EL (cell line): Measurements from ENCODE around the gene RNF167.
A peak's percentile ranks its signal among the peaks of the same experiment; 100 is the strongest.
"Not testable (repeated sequence)": the region's sequence is repeated elsewhere in the genome, so short reads cannot be mapped to it uniquely, and the experiment has no call there.

Source experiments
- DNase-seq: peaks from one replicate; pipeline ENCODE4 v3.0.0-alpha.2; 2016

RNF167 gene

DNA sequence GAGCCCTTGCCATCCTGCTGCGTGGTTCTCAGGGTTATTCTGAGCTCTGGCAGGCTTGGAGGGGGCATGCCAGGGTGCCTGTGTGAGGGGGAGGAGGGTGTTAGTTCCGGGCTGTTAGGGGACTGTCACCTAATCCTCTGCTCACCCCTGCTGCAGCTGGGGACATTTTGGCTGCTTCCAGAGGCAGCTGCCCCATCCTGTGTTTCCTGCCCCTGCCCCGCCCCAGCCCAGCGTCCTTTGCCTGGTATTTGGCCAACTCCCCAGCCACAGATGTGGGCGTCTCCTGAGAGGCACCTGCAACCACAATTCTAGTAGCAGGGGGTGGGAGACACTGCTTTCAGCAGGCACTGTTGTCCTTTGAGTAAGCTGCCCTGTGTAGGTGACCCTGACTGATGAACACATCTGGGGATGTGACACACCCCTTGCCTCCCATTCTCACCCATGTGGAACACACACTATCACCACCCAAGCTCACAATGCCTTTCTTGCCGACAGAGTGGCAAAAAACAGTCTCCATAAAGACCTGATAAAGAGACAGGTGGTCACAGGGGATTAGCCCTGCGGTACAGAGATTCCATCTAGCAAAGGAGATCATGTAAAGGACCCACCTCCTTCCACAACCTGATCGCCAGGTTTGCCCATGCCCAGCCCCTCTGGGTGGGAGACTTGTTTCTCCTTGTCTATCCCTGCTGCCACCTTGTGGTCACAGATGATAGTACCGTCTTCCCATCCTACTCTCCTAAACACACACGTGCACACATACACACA, 36.8 kb upstream of the RNF167 start, which contains the start of gene CHRNE:
TSS of gene CHRNE (minus strand) at position 48 of the 768 bp plus-strand sequence. CDS start at position 13, 35 bp downstream.
- peak; percentile 72 for DNase-seq

DNA sequence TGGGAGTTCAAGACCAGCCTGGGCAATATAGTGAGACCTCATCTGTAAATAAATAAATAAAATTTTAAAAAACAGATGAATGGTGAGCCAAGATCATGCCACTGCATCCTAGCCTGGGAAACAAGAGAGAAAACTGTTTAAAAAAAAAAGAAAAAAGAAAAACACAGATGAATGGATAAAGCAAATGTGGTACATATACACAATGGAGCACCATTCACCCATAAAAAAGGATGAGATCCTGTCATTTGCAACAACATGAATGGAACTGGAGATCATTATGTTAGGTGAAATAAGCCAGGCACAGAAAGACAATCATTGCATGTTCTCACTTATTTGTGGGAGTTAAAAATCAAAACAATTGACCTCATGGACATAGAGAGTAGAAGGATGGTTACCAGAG, 33.4 kb upstream of the RNF167 start:
- not testable (repeated sequence) for DNase-seq

DNA sequence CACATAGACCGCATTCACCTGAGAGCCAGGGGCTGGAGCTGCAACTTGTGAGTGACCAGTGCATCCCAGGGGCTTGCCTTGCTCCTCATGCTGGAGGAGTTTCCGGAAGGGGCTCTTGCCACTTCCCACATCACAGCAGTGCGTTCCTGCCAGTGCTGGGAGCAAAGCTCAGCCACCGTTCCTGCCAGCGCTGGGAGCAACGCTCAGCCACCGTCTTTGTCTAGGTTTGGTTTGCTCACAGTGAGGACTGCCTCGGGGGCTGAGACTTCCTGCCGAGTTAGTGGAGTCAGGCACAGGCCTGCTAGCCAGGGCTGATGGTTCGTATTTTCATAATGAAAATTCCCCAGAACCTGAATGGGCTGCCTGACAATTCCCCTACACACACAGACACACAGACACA, 31.8 kb upstream of the RNF167 start:
- peak; percentile 52 for DNase-seq

DNA sequence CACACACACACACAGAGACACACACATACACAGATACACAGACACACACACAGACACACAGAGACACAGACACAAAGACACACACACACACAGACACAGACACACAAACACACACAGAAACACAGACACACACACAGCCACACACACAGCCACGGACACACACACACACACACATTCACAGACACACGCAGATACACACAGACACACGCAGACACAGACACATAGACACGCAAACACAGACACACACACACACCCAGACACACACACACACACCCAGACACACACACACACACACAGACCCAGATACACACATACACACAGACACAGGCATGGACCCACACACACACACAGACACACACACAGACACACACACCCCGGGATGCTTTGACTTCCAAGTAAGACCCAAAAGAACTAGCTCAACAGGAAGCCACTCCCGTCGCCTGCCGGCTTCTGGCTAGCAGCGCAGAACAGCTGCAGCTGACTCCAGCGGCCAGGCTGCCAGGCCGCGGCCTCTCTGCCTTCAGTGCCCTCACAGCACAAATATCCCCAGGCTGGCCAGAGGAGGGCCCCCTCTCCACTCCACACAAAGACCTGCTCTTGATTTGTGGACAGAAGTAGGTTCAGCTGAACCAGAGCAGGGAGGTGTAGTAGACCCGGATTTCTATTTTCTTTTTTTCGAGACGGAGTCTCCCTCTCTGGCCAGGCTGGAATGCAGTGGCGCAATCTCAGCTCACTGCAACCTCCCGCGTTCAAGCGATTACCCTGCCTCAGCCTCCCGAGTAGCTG, 31.2 kb upstream of the RNF167 start:
- peak; percentile 95 for DNase-seq

DNA sequence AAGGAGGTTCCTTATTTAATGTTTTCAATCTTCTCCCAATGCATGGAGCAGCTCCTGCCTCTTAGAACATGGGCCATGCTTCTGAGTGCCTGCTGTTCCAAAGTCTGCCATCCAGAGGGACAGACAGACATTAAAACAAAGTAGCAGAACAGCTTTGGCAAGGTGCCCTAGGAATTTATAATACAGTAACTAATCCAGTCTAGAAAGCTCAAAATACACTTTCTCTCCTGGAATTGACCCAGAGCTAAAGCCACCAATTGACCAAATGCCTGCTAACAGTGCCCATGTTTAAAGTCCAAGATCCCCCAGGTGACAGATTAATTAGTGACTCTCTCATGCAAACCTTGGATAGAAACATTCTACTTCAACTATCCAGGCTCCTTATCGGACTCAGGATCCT, 26.1 kb upstream of the RNF167 start:
- DNase-seq, result peak; percentile 29

DNA sequence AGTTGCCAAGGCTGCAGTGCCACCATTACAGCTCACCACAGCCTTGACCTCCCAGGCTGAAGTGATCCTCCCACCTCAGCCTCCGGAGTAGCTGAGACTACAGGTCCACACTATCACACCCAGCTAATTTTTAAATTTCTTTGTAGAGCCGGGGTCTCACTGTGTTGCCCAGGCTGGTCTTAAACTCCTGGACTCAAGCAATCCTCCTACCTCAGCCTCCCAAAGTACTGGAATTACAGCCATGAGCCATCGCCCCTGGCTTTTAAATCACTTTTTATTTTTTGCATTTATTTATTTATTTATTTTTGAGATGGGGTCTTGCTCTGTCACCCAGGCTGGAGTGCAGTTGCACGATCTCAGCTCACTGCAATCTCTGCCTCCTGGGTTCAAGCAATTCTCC, 25.5 kb upstream of the RNF167 start:
- not testable (repeated sequence) for DNase-seq

DNA sequence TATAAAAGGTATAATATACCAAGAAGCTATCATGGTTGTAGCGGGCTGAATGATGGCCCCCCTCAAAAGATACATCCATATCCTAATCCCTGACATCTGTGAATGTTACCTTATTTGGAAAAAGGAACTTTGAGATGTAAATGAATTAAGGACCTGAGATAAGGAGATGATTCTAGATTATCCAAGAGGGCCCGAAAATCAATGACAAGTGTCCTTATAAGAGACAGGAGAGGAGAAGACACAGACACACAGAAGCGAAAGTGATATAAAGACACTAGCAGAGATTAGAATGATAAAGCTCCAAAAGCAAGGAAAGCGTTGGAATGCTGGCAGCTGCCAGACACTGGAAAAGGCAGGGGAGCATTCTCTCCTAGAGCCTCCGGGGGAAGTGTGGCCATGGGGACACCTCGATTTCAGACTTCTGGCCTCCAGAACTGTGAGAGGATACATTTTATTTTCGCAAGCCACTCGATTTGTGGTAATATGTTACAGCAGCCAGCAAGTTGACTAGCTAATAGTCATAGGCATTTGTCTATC, 20.5 kb upstream of the RNF167 start:
- DNase-seq, result no peak

DNA sequence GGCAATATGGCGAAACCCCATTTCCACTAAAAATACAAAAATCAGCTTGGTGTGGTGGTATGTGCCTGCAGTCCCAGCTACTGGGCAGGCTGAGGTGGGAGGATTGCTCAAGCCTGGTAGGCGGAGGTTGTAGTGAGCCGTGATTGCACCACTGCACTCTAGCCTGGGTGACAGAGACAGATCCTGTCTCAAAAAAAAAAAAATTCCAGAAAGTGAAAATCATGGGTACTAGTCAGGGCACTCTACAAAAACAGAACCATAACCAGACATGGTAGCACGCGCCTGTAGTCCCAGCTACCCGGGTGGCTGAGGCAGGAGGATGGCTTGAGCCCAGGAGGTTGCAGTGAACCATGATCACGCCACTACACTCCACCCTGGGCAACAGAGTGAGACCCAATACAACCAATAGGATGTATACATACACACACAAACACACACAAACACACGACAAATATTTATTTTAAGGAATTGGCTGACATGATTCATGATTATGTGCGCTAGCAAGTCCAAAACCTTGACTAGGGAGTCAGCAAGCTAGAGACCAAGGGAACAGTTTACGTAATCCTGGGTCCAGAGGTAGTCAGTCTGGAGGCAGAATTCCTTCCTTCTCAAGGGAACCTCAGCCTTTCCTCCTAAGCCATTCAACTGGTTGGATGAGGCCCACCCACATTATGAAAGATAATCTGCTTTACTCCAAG, 19.6 kb upstream of the RNF167 start:
- peak; percentile 28 for DNase-seq

DNA sequence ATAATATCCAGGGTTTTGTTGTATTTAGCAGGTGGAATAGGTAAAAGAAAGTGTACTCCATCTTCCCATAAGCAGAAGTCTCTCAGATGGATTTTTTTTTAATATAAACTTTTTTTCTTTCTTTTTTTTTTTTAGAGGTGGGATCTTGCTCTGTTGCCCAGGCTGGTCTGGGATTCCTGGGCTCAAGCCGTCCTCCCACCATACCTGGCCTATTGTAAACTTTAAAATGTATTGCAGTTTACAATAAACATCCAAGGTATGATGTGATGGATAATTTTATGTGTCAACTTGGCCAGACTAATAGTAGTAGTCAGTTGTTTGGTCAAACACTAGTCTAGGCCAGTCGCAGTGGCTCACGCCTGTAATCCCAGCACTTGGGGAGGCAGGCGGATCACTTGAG, 18.7 kb upstream of the RNF167 start:
- DNase-seq, result no peak

DNA sequence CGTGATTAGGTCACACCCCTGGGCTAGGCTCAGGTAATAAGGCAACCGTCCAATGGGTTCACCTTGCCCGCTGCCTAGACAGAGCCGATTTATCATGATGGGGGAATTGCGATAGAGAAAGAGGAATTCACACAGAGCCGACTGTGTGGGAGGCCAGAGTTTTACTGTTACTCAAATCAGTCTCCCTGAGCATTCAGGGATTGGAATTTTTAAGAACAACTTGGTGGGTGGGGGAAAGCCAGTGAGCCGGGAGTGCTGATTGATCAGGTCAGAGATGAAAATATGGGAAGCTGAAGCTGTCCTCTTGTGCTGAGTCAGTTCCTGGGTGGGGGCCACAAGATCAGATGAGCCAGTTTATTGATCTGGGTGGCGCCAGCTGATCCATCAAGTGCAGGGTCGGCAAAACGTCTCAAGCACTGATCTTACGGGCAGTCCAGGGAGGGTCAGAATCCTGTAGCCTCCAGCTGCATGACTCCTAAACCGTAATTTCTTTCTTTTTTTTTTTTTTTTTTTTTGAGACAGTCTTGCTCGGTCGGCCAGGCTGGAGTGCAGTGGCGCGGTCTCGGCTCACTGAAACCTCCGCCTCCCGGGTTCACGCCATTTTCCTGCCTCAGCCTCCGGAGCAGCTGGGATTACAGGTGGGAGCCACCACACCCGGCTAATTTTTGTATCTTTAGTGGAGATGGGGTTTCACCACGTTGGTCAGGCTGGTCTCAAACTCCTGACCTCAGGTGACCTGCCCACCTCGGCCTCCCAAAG, 13.3 kb upstream of the RNF167 start:
- not testable (repeated sequence) for DNase-seq

DNA sequence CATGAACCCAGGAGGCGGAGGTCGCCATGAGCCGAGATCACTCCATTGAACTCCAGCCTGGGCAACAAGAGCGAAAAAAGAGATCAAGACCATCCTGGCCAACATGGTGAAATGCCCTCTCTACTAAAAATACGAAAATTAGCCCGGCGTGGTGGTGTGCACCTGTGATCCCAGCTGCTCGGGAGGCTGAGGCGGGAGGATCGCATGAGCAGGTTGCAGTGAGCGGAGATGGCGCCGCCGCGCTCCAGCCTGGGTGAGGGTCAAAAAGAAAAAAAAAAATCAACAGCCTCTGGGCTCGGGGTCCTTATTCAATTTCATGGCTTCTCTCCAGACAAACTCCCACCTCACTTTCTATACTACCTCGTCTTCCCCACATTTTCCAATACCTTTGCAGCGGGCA, 11.2 kb upstream of the RNF167 start:
- no peak for DNase-seq

DNA sequence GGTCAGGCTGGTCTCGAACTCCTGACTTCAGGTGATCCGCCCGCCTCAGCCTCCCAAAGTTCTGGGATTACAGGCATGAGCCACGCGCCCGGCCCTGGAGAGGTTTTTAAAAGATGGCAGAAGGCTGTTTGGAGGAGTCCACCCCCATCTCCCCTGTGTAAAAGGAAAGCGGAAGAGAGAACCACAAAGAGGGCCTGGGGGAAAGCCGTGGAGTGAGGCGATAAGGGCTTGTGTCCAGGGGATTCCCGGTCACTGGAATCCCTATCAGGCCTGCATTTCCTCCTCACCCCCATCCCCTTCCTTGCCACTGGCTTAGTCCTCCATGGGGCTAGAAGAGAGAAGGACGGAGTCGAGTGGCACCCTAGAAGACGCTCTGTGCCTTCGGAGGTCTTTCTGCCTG, 8.1 kb upstream of the RNF167 start, which contains the start of gene GP1BA:
TSS of gene GP1BA (plus strand) at position 315 of the 400 bp plus-strand sequence. CDS start 328 bp downstream, outside the sequence.
- DNase-seq, result no peak

DNA sequence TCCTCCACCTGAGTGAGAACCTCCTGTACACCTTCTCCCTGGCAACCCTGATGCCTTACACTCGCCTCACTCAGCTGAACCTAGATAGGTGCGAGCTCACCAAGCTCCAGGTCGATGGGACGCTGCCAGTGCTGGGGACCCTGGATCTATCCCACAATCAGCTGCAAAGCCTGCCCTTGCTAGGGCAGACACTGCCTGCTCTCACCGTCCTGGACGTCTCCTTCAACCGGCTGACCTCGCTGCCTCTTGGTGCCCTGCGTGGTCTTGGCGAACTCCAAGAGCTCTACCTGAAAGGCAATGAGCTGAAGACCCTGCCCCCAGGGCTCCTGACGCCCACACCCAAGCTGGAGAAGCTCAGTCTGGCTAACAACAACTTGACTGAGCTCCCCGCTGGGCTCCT, 7.3 kb upstream of the RNF167 start:
- no peak for DNase-seq

DNA sequence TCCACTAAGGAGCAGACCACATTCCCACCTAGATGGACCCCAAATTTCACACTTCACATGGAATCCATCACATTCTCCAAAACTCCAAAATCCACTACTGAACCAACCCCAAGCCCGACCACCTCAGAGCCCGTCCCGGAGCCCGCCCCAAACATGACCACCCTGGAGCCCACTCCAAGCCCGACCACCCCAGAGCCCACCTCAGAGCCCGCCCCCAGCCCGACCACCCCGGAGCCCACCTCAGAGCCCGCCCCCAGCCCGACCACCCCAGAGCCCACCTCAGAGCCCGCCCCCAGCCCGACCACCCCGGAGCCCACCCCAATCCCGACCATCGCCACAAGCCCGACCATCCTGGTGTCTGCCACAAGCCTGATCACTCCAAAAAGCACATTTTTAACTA, 6.4 kb upstream of the RNF167 start:
- no peak for DNase-seq

DNA sequence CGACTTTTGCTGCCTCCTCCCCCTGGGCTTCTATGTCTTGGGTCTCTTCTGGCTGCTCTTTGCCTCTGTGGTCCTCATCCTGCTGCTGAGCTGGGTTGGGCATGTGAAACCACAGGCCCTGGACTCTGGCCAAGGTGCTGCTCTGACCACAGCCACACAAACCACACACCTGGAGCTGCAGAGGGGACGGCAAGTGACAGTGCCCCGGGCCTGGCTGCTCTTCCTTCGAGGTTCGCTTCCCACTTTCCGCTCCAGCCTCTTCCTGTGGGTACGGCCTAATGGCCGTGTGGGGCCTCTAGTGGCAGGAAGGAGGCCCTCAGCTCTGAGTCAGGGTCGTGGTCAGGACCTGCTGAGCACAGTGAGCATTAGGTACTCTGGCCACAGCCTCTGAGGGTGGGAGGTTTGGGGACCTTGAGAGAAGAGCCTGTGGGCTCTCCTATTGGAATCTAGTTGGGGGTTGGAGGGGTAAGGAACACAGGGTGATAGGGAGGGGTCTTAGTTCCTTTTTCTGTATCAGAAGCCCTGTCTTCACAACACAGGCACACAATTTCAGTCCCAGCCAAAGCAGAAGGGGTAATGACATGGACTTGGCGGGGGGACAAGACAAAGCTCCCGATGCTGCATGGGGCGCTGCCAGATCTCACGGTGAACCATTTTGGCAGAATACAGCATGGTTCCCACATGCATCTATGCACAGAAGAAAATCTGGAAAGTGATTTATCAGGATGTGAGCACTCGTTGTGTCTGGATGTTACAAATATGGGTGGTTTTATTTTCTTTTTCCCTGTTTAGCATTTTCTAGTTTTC, 5.7 kb upstream of the RNF167 start:
- peak; percentile 58 for DNase-seq

DNA sequence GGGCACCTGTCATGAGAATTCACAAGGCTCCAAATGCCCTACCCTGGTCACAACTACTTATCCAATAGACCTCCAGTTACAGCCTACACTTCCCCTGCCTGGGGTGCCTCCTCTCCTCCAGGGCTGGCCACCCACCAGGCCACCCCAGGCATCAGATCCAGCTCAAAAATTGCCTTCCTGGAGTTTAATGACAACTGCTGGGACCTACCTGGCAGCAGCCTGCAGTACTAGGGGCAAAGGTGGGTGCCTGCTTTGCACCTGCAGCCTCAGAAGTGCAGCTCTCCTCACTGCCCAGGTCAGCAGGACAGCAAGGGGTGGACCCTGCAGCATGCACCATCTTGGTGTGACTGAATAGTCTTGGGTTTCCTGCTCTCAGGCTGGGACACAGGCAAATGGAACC, 4.4 kb upstream of the RNF167 start:
- no peak for DNase-seq

DNA sequence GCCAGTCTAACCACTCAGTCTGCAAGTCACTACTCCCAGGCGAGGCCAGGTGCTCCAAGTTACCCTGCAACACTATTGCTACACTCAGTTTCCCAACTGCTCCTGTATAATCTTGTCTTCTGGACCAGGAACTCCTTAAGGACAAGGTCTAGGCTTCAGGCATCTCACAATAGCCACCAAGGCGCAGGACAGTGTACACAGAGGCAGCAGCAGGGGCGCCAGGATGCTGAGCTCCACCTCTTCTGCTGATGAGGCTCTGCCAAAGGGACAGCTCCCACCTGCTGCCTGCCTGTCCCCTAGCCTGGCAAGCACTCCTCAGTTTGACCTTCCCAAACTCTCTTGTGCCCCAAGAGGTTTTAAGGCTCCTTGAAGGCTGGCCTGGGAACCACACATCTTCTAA, 3.6 kb upstream of the RNF167 start:
- no peak for DNase-seq

DNA sequence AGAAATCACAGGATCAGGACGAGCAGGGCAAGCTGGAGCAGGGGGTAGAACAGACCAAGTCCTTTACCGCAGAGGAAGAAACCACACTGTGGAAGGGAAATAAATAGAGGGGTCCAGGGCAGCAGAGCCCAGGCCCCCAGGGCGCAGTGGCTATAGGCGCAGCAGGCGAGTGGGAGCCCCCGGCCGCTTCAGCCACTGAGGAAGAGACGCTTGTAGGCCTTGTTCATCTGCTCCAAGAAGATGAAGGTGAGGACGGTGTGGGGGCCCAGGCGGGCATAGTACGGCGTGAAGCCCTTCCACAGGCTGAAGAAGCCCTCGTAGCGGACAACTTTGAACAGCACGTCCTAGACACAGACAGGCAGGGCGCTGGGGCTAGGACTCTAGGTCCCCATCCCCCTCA, 2.5 kb upstream of the RNF167 start:
- DNase-seq, result no peak

DNA sequence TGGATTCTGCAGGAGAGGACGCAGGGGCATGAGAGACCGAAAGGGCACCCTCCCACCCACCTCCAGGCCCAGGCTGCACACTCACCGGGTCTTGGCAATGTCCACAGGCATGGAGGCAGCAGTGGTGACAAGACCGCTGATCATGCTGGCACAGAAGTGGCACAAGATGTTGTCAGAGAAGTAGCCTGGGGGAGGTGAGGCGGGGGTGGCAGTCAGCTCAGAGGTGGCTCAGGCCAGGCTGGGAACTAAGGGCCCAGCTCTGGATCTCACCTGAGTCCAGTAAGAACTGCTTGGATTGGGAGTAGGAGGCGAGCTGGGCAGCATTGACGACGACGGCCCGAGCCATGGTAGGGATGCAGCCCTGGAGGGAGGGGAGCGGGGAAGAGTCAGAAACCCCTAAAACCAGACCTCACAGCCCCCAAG, 2.0 kb upstream of the RNF167 start:
- DNase-seq, result no peak

DNA sequence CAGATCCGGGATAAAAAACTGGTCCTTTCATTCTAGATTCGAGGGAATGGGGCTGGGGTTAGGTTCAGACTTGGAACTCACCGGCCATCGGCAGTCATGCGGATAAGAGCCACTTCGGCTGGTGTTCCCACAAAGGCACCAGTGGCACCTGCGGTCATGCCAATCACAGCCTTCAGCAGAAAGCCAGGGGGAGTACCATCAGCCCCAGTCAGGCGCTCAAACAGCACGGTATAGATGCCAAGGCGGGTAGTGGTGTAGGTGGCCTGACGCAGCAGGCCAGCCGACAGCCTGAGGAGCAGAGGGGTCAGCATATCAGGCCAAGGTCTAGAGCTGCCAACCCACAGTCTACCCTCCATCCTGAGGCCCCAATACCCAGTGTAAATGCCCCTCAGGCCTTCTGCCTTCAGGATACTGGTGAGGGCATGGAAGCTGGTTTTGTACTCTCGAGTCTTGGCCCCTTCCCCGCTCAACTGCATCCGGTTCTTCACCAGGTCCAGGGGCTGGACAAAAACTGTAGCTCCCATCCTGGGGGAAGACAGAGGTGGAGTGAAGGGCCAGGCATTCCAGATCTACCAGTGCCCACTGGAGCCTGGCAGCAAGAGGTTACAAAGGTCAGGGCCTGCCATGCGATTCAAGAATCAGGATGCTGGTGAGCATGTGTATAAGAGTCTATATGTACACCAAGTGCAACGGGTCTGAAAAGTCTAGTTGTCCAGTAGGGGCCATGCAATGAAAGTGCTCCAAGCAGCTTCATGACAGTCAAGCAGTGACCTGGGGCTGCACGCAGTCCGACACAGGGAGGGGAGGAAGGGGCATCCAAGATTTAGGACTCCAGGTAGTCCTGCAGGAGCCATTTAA, 1.2 kb upstream of the RNF167 start:
- DNase-seq, result no peak

DNA sequence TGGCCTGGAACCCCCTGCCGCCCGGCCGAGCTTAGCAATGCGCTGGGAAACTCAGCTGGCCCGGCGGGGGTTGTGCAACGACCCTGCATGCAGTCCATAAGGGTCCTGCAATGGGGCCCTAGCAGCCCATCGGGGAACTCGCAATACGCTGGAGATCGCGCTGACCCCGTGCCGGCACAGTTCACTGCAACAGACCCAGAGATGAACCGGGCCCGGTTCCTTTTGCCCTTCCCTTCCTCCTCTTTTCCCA, 597 bp upstream of the RNF167 start:
- DNase-seq, result no peak
